IMR-90 (cell line): ENCODE measurements around the gene SHC2.

Experiments used
- CHD1 ChIP-seq: IDR thresholded peaks from 2 replicates; pipeline ENCODE4 v1.6.1; 2012; ENCODE audit warnings: low read depth, low read length, improper control_type of control experiment
- CTCF ChIP-seq: conservative IDR thresholded peaks from 2 replicates; pipeline ENCODE4 v1.5.1; 2012; ENCODE audit warnings: mild to moderate bottlenecking, low read depth, low read length, improper control_type of control experiment
- MXI1 ChIP-seq: IDR thresholded peaks from 2 replicates; pipeline ENCODE4 v1.6.1; 2012; ENCODE audit warnings: low read depth, mild to moderate bottlenecking, low read length, moderate library complexity, borderline replicate concordance
- POLR2A ChIP-seq: IDR thresholded peaks from 2 replicates; pipeline ENCODE4 v1.6.1; 2012; ENCODE audit warnings: mild to moderate bottlenecking, low read depth, low read length
- RCOR1 ChIP-seq: IDR thresholded peaks from 2 replicates; pipeline ENCODE4 v1.6.1; 2012; ENCODE audit warnings: mild to moderate bottlenecking, low read length, improper control_type of control experiment; ENCODE audit not compliant: insufficient replicate concordance
- SMC3 ChIP-seq: fragments of 150-350 bp; IDR thresholded peaks from 2 replicates; pipeline ENCODE4 v1.6.1; 2016; ENCODE audit warnings: low read depth, mild to moderate bottlenecking, antibody characterized with exemption, low read length, moderate library complexity
- USF2 ChIP-seq: fragments of 150-350 bp; IDR thresholded peaks from 2 replicates; pipeline ENCODE4 v1.6.1; 2017; ENCODE audit warnings: mild to moderate bottlenecking, antibody characterized with exemption, low read length, low read depth
- TF ChIP-seq, protein P1 (sequence below): fragments of 150-350 bp; IDR thresholded peaks from 2 replicates; pipeline ENCODE4 v1.6.1; 2016; ENCODE audit warnings: low read depth, mild to moderate bottlenecking, low read length, moderate library complexity, borderline replicate concordance

- TF ChIP-seq MXI1 (no peak), CTCF (no peak), SMC3 (no peak), CHD1 (no peak), USF2 (no peak), POLR2A (no peak), RCOR1 (no peak)
- TF ChIP-seq, protein P1, sequence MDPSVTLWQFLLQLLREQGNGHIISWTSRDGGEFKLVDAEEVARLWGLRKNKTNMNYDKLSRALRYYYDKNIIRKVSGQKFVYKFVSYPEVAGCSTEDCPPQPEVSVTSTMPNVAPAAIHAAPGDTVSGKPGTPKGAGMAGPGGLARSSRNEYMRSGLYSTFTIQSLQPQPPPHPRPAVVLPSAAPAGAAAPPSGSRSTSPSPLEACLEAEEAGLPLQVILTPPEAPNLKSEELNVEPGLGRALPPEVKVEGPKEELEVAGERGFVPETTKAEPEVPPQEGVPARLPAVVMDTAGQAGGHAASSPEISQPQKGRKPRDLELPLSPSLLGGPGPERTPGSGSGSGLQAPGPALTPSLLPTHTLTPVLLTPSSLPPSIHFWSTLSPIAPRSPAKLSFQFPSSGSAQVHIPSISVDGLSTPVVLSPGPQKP: no peak
Observed at GRCh38 chr19:428149-428548, 32.7 kb downstream of the SHC2 start.
